HUES48 (cell line): ENCODE results near the gene CILP2.

Source experiments
- H3K27ac ChIP-seq: one replicate; pipeline ENCODE4 v1.7.0; 2013; ENCODE audit warnings: low read depth, low read length, inconsistent platforms
- H3K27me3 ChIP-seq: 2 replicates; pipeline ENCODE4 v1.6.1; 2013; ENCODE audit warnings: mild to moderate bottlenecking, low read length; ENCODE audit not compliant: control insufficient read depth, insufficient read depth
- H3K36me3 ChIP-seq: 2 replicates; pipeline ENCODE4 v1.6.1; 2013; ENCODE audit warnings: low read length; ENCODE audit not compliant: control insufficient read depth, insufficient read depth
- H3K4me1 ChIP-seq: 2 replicates; pipeline ENCODE4 v1.6.1; 2013; ENCODE audit warnings: mild to moderate bottlenecking, low read length; ENCODE audit not compliant: control insufficient read depth, insufficient read depth
- H3K4me3 ChIP-seq: 2 replicates; pipeline ENCODE4 v1.5.1; 2013; ENCODE audit warnings: mild to moderate bottlenecking, low read depth, low read length
- H3K9ac ChIP-seq: 2 replicates; pipeline ENCODE4 v1.6.1; 2013; ENCODE audit warnings: mild to moderate bottlenecking, low read depth, low read length, moderate library complexity
- H3K9me3 ChIP-seq: 2 replicates; pipeline ENCODE4 v1.6.1; 2013; ENCODE audit warnings: low read length; ENCODE audit not compliant: control insufficient read depth, insufficient read depth

Gene CILP2

GRCh38 chr19:19541616-19542015 is 3.6 kb downstream of the CILP2 start:
- no peaks in the 10 kb centered on the region for H3K36me3 ChIP-seq
- no peak overlapping the region for H3K27ac ChIP-seq

DNA sequence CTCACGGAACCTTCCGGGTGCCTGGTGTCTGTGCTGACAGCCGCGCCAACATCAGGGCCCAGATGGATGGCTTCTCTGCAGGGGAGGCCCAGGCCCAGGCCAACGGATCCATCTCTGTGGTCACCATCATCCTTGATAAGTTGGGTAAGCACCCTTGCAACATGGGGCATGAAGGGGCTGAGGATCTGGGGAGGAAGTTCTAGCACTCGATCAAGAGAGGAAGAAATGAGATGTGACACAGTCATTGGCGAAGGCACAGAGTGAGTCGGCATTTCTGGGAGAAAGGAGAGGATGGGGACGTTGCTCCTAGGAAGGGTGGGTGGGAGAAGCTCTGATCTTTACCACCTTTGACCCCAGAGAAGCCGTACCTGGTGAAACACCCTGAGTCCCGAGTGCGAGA is 4.4 kb downstream of the CILP2 start:
- Histone ChIP-seq H3K4me1 (no peaks in the 10 kb centered on the region), H3K9me3 (no peaks in the 10 kb centered on the region), H3K4me3 (no peak overlapping the region), H3K27ac (no peak overlapping the region), H3K27me3 (peaks cover 27% of the 10 kb centered on the region), H3K9ac (no peak overlapping the region), H3K36me3 (no peaks in the 10 kb centered on the region)

More at GRCh38 chr19:19541616-19542015, 3.6 kb downstream of the CILP2 start:
- Histone ChIP-seq H3K27me3 (peaks cover 27% of the 10 kb centered on the region), H3K4me3 (no peak overlapping the region), H3K9ac (no peak overlapping the region), H3K9me3 (no peaks in the 10 kb centered on the region), H3K4me1 (no peaks in the 10 kb centered on the region)

GRCh38 chr19:19543101-19543500 is 5.0 kb downstream of the CILP2 start:
- Histone ChIP-seq H3K9ac (no peak overlapping the region), H3K27ac (no peak overlapping the region), H3K4me3 (no peak overlapping the region), H3K9me3 (no peaks in the 10 kb centered on the region), H3K4me1 (no peaks in the 10 kb centered on the region), H3K36me3 (no peaks in the 10 kb centered on the region), H3K27me3 (peaks cover 24% of the 10 kb centered on the region)

GRCh38 chr19:19543640-19544039 is 5.6 kb downstream of the CILP2 start:
- Histone ChIP-seq H3K27ac (no peak overlapping the region), H3K36me3 (no peaks in the 10 kb centered on the region), H3K27me3 (peaks cover 19% of the 10 kb centered on the region)

DNA sequence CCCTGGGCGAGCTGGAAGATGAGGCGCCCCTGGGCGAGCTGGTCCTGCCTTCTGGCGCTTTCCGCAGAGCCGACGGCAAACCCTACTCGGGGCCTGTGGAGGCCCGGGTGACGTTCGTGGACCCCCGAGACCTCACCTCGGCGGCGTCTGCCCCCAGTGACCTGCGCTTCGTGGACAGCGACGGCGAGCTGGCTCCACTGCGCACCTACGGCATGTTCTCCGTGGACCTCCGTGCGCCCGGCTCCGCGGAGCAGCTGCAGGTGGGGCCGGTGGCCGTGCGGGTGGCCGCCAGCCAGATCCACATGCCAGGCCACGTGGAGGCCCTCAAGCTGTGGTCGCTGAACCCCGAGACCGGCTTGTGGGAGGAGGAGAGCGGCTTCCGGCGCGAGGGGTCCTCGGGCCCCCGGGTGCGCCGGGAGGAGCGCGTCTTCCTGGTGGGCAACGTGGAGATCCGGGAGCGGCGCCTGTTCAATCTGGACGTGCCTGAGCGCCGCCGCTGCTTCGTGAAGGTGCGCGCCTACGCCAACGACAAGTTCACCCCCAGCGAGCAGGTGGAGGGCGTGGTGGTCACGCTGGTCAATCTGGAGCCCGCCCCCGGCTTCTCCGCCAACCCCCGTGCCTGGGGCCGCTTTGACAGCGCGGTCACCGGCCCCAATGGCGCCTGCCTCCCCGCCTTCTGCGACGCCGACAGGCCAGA is 6.3 kb downstream of the CILP2 start:
- Histone ChIP-seq H3K4me1 (no peaks in the 10 kb centered on the region), H3K9ac (no peak overlapping the region), H3K9me3 (no peaks in the 10 kb centered on the region), H3K27me3 (peaks cover 13% of the 10 kb centered on the region), H3K27ac (no peak overlapping the region), H3K36me3 (no peaks in the 10 kb centered on the region), H3K4me3 (no peak overlapping the region)

More at GRCh38 chr19:19543640-19544039, 5.6 kb downstream of the CILP2 start:
- no peaks in the 10 kb centered on the region for H3K4me1 ChIP-seq
- no peaks in the 10 kb centered on the region for H3K9me3 ChIP-seq
- no peak overlapping the region for H3K4me3 ChIP-seq
- H3K9ac ChIP-seq, result no peak overlapping the region

- Histone ChIP-seq H3K36me3 (no peaks in the 10 kb centered on the region), H3K4me1 (no peaks in the 10 kb centered on the region), H3K4me3 (no peak overlapping the region), H3K27ac (no peak overlapping the region), H3K9ac (no peak overlapping the region), H3K27me3 (peaks cover 6% of the 10 kb centered on the region), H3K9me3 (no peaks in the 10 kb centered on the region)
These were observed 7.0 kb downstream of the CILP2 start for GRCh38 chr19:19544954-19545591.

DNA sequence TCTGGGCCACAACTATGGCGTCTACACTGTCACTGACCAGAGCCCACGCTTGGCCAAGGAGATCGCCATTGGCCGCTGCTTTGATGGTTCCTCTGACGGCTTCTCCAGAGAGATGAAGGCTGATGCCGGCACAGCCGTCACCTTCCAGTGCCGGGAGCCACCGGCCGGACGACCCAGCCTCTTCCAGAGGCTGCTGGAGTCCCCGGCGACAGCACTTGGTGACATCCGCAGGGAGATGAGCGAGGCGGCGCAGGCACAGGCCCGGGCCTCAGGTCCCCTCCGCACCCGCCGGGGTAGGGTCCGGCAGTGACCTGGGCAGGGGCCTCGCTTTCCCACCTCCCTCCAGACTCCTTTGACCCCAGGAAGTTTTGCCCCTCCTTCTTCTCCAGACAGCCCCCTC is 7.6 kb downstream of the CILP2 start:
- H3K27me3 ChIP-seq, result peaks cover 2% of the 10 kb centered on the region; the same call in 1 of the 2 replicates
- H3K9ac ChIP-seq, result no peak overlapping the region
- H3K4me1 ChIP-seq, result no peaks in the 10 kb centered on the region
- H3K9me3 ChIP-seq, result no peaks in the 10 kb centered on the region
- H3K27ac ChIP-seq, result no peak overlapping the region
- H3K36me3 ChIP-seq, result no peaks in the 10 kb centered on the region
- no peak overlapping the region for H3K4me3 ChIP-seq

- H3K4me3 ChIP-seq, result no peak overlapping the region
- no peaks in the 10 kb centered on the region for H3K4me1 ChIP-seq
- H3K36me3 ChIP-seq, result no peaks in the 10 kb centered on the region
- no peak overlapping the region for H3K27ac ChIP-seq
- no peaks in the 10 kb centered on the region for H3K9me3 ChIP-seq
- no peaks in the 10 kb centered on the region for H3K27me3 ChIP-seq
- H3K9ac ChIP-seq, result no peak overlapping the region
These were observed 8.7 kb downstream of the CILP2 start for GRCh38 chr19:19546751-19547162.

DNA sequence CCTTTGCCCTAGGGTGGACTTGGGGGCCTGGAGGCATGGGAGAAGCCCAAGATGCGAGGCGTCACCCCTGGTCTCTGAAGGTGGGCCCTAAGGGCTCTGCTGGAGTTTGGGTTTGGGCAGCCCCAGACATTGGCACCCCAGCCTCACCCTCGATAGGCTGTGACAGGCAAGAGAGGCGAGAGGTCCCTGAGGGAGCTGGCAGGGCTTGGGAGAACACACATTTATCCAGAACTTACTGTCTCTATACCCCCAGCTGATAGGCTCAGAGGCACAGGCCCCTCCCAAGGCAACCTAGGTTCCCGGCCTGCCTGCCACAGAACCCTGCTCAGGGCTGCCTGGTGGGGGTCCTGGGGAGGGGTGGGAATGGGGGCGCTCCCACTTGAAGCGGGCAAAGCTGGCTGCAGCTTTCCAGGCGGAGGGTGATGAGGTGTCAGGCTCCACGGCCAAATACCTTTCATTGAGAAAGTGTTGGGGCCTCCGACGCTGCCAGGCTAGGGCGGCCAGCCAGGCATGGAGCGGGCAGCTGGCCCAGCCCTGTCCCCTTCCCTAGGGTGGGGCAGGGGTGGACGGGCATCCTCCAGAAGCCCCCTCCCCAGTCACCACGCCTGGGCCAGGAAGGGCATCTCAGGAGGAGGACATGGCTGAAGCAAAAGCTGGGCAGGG is 9.7 kb downstream of the CILP2 start:
- Histone ChIP-seq H3K27ac (no peak overlapping the region), H3K36me3 (no peaks in the 10 kb centered on the region), H3K9me3 (no peaks in the 10 kb centered on the region), H3K9ac (no peak overlapping the region), H3K4me1 (no peaks in the 10 kb centered on the region), H3K27me3 (no peaks in the 10 kb centered on the region), H3K4me3 (no peak overlapping the region)

DNA sequence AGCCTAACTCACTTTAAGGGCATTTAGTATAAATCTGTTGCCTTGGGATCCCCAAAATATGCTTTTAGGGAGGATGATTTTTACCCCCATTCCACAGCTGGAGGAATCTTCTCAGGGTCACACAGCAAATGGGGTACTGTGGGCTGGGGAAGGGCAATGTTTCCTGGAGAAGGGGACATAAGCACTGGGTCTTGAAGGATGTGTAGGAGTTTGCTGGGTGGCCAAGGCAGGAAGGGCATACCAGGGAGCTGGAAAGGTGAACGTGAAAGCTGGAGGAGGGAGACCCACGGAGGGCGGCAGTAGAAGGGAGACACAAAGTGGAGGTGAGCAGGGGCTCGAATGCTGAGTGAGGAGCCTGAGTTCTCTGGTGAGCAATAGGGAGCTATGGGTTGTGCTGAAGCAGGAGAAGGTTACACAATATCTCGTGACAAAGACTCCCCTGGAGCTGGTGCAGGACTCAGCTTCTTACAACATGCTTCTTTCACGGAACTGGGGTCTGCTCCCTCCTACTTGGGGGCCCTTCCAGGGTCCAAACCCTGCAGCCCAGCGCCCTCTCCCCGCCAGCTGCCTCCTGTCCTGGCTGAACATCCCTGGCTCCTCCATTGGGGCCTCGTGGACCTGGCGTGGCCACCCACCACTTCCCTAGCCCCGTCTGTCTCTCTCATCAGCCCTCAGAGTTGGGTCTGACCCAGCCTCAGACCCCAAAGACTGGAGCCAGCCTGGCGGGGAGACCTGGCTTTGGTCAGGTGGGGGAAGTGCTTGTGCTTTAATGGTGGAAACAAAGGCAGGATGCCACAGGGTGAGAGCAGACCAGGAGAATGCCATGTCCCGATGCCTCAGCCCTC is 11.1 kb downstream of the CILP2 start:
- Histone ChIP-seq H3K36me3 (no peaks in the 10 kb centered on the region), H3K9me3 (no peaks in the 10 kb centered on the region), H3K9ac (no peak overlapping the region), H3K4me1 (no peaks in the 10 kb centered on the region), H3K27ac (no peak overlapping the region), H3K27me3 (no peaks in the 10 kb centered on the region), H3K4me3 (no peak overlapping the region)
